ENCODE data around the gene CDC123.

GRCh38 chr10:12156367-12157123 is 39.4 kb upstream of the CDC123 start:
- no peak for TF ChIP-seq CTCF (IDR thresholded peaks at IDR 0.05; ENCODE audit: insufficient read depth, low read length)
- no peak for TF ChIP-seq POLR2AphosphoS5 (IDR thresholded peaks at IDR 0.05; ENCODE audit: low read depth)
- no peak for TF ChIP-seq GABPA (IDR thresholded peaks at IDR 0.05; ENCODE audit: low read depth)
- no peak for TF ChIP-seq REST (IDR thresholded peaks at IDR 0.05; ENCODE audit: insufficient replicate concordance, low read depth)
